ENCODE measurements around the gene MT1X.
"Not testable (repeated sequence)": the region's sequence is repeated elsewhere in the genome, so short reads cannot be mapped to it uniquely, and the experiment has no call there.

GRCh38 chr16:56665286-56666261, 16.7 kb upstream of the MT1X start:
- TF ChIP-seq POLR2A, CTCF (IDR thresholded peaks at IDR 0.05): not testable (repeated sequence)
